Mononuclear cell (primary cell): ENCODE results near the gene P2RY12. TPM values are rescaled to one million over a fixed set of nuclear protein-coding genes. Genes with fewer than 3 reads are reported as not detected.

ENCODE experiments used
- H3K27me3 ChIP-seq: 2 replicates; pipeline ENCODE4 v1.6.0; 2011; ENCODE audit warnings: low read length, control low read depth; ENCODE audit not compliant: insufficient read depth
- H3K4me1 ChIP-seq: 2 replicates; pipeline ENCODE4 v1.5.1; 2011; ENCODE audit warnings: mild to moderate bottlenecking, low read length, control low read depth; ENCODE audit not compliant: insufficient read depth
- H3K4me3 ChIP-seq: 2 replicates; pipeline ENCODE4 v1.5.1; 2011; ENCODE audit warnings: mild to moderate bottlenecking, low read length, moderate library complexity
- H3K9me3 ChIP-seq: 2 replicates; pipeline ENCODE4 v1.5.1; 2011; ENCODE audit warnings: low read depth, mild to moderate bottlenecking, control low read depth, low read length
- total RNA-seq: library from RNA; depleted of rRNA; stranded (reverse); fragments of >200 nt; gene quantifications from one replicate; pipeline ENCODE4 v1.2.3, GENCODE V29; 2012

The P2RY12 gene
- total RNA-seq, 1 donor = 14.1 TPM

- Histone ChIP-seq H3K4me1 (peaks cover 39% of the 10 kb centered on the region), H3K4me3 (no peak overlapping the region), H3K27me3 (no peaks in the 10 kb centered on the region), H3K9me3 (no peaks in the 10 kb centered on the region)
These were observed 52.9 kb downstream of the P2RY12 start for GRCh38 chr3:151331696-151332095.

GRCh38 chr3:151330899-151331298 is 53.7 kb downstream of the P2RY12 start:
- H3K4me1 ChIP-seq = peaks cover 47% of the 10 kb centered on the region
- H3K4me3 ChIP-seq = no peak overlapping the region
- H3K9me3 ChIP-seq = no peaks in the 10 kb centered on the region
- H3K27me3 ChIP-seq = no peaks in the 10 kb centered on the region

- Histone ChIP-seq H3K9me3 (no peaks in the 10 kb centered on the region), H3K27me3 (no peaks in the 10 kb centered on the region), H3K4me1 (peaks cover 48% of the 10 kb centered on the region), H3K4me3 (no peak overlapping the region)
These were observed 54.2 kb downstream of the P2RY12 start for GRCh38 chr3:151330379-151330778.

GRCh38 chr3:151329363-151329762 is 55.2 kb downstream of the P2RY12 start, which contains the start of gene P2RY13:
TSS of gene P2RY13 (minus strand) at chr3:151329549. CDS start at chr3:151329528, 21 bp downstream.
- H3K4me1 ChIP-seq = peaks cover 50% of the 10 kb centered on the region
- no peaks in the 10 kb centered on the region for H3K27me3 ChIP-seq
- H3K9me3 ChIP-seq = no peaks in the 10 kb centered on the region
- peak within 1 kb of the TSS; percentile 68 for H3K4me3 ChIP-seq

- Histone ChIP-seq H3K4me3 (peak overlapping the region; percentile 68), H3K9me3 (no peaks in the 10 kb centered on the region), H3K27me3 (no peaks in the 10 kb centered on the region), H3K4me1 (peaks cover 54% of the 10 kb centered on the region)
These were observed 56.1 kb downstream of the P2RY12 start for GRCh38 chr3:151328298-151328995.

GRCh38 chr3:151327571-151328198 is 56.9 kb downstream of the P2RY12 start:
- H3K4me1 ChIP-seq = peaks cover 50% of the 10 kb centered on the region
- H3K27me3 ChIP-seq = no peaks in the 10 kb centered on the region
- peak overlapping the region; percentile 68 for H3K4me3 ChIP-seq
- no peaks in the 10 kb centered on the region for H3K9me3 ChIP-seq

GRCh38 chr3:151322511-151322910 is 62.0 kb downstream of the P2RY12 start:
- H3K9me3 ChIP-seq = no peaks in the 10 kb centered on the region
- no peak overlapping the region for H3K4me3 ChIP-seq
- peaks cover 63% of the 10 kb centered on the region for H3K4me1 ChIP-seq
- H3K27me3 ChIP-seq = no peaks in the 10 kb centered on the region

GRCh38 chr3:151321526-151321925 is 63.0 kb downstream of the P2RY12 start:
- Histone ChIP-seq H3K9me3 (no peaks in the 10 kb centered on the region), H3K27me3 (no peaks in the 10 kb centered on the region), H3K4me1 (peaks cover 54% of the 10 kb centered on the region), H3K4me3 (no peak overlapping the region)

- H3K4me1 ChIP-seq = peaks cover 47% of the 10 kb centered on the region
- H3K4me3 ChIP-seq = no peak overlapping the region
- no peaks in the 10 kb centered on the region for H3K27me3 ChIP-seq
- H3K9me3 ChIP-seq = no peaks in the 10 kb centered on the region
These were observed 64.4 kb downstream of the P2RY12 start for GRCh38 chr3:151320131-151320530.

- no peaks in the 10 kb centered on the region for H3K9me3 ChIP-seq
- H3K27me3 ChIP-seq = no peaks in the 10 kb centered on the region
- peaks cover 47% of the 10 kb centered on the region for H3K4me1 ChIP-seq
- H3K4me3 ChIP-seq = no peak overlapping the region
These were observed 64.9 kb downstream of the P2RY12 start for GRCh38 chr3:151319628-151320027.

GRCh38 chr3:151318991-151319390 is 65.6 kb downstream of the P2RY12 start:
- Histone ChIP-seq H3K27me3 (no peaks in the 10 kb centered on the region), H3K4me3 (no peak overlapping the region), H3K9me3 (no peaks in the 10 kb centered on the region), H3K4me1 (peaks cover 41% of the 10 kb centered on the region)

GRCh38 chr3:151318313-151318712 is 66.2 kb downstream of the P2RY12 start:
- H3K27me3 ChIP-seq = no peaks in the 10 kb centered on the region
- no peaks in the 10 kb centered on the region for H3K9me3 ChIP-seq
- no peak overlapping the region for H3K4me3 ChIP-seq
- H3K4me1 ChIP-seq = peaks cover 41% of the 10 kb centered on the region

- H3K27me3 ChIP-seq = no peaks in the 10 kb centered on the region
- H3K4me1 ChIP-seq = peaks cover 31% of the 10 kb centered on the region
- no peaks in the 10 kb centered on the region for H3K9me3 ChIP-seq
- H3K4me3 ChIP-seq = no peak within 1 kb of the TSS
These were observed 68.1 kb downstream of the P2RY12 start, which contains the start of gene GPR87 for GRCh38 chr3:151316267-151316991. TSS of gene GPR87 (minus strand) at chr3:151316820. CDS start at chr3:151300100, 16,720 bp downstream.

GRCh38 chr3:151315846-151316245 is 68.7 kb downstream of the P2RY12 start:
- no peaks in the 10 kb centered on the region for H3K9me3 ChIP-seq
- H3K4me3 ChIP-seq = no peak overlapping the region
- peaks cover 26% of the 10 kb centered on the region for H3K4me1 ChIP-seq
- H3K27me3 ChIP-seq = no peaks in the 10 kb centered on the region

GRCh38 chr3:151315136-151315535 is 69.4 kb downstream of the P2RY12 start:
- peaks cover 19% of the 10 kb centered on the region for H3K4me1 ChIP-seq
- no peaks in the 10 kb centered on the region for H3K27me3 ChIP-seq
- H3K9me3 ChIP-seq = no peaks in the 10 kb centered on the region
- no peak overlapping the region for H3K4me3 ChIP-seq
